ENCODE results near the gene TSSK2.

- TF ChIP-seq CTCF (IDR thresholded peaks at IDR 0.05) (no peak), POLR2AphosphoS5 (IDR thresholded peaks at IDR 0.05) (no peak)
Measured at GRCh38 chr22:19118329-19118880, 12.7 kb upstream of the TSSK2 start.
